IMR-90 (cell line): Measurements from ENCODE around the gene PCCA. TPM values are rescaled to one million over a fixed set of nuclear protein-coding genes. Genes with fewer than 3 reads are reported as not detected.

ENCODE experiments used
- ATAC-seq: fragments of 200-7000 bp; cut with Tn5 transposase; 2 replicates; pipeline ENCODE4 v1.9.1; 2020; ENCODE audit warnings: low read depth, mild to moderate bottlenecking, moderate library complexity
- BruUV-seq: library from RNA; stranded (reverse); fragments of 400-500 nt; replicated peaks from 2 replicates; lab custom pipeline; 2021; lab: Mats Ljungman, UMichigan
- CTCF ChIA-PET: fragments of 300-600 bp; formaldehyde crosslinking; extraction: SDS; loops from one replicate; lab custom pipeline; 2021; ENCODE audit warnings: antibody characterized with exemption; lab: Yijun Ruan, JAX
- POLR2A ChIA-PET: fragments of 300-600 bp; sonication (Branson Sonifier 250); formaldehyde crosslinking; loops from one replicate; lab custom pipeline; 2022; ENCODE audit warnings: antibody characterized with exemption; ENCODE audit not compliant: unreplicated experiment; lab: Charles Lee
- DNase-seq: peaks from one replicate; pipeline ENCODE4 v3.0.0; 2013
- H2AFZ ChIP-seq: replicated peaks from 2 replicates; pipeline ENCODE3; 2013; ENCODE audit warnings: low read length, mild to moderate bottlenecking; ENCODE audit not compliant: poor library complexity
- H2AK5ac ChIP-seq: 2 replicates; pipeline ENCODE4 v1.6.1; 2013; ENCODE audit warnings: low read depth, low read length, inconsistent platforms
- H2AK9ac ChIP-seq: replicated peaks from 2 replicates; pipeline ENCODE3; 2013; ENCODE audit warnings: mild to moderate bottlenecking, low read depth, low read length, moderate library complexity; ENCODE audit not compliant: poor library complexity
- H2BK120ac ChIP-seq: 2 replicates; pipeline ENCODE4 v1.6.1; 2013; ENCODE audit warnings: low read depth, low read length, inconsistent platforms
- H2BK15ac ChIP-seq: 3 replicates; pipeline ENCODE4 v1.6.1; 2013; ENCODE audit warnings: low read depth, low read length, inconsistent platforms
- H2BK20ac ChIP-seq: 2 replicates; pipeline ENCODE4 v1.6.1; 2013; ENCODE audit warnings: low read depth, mild to moderate bottlenecking, inconsistent platforms, low read length, moderate library complexity
- H2BK5ac ChIP-seq: 2 replicates; pipeline ENCODE4 v1.6.1; 2013; ENCODE audit warnings: mild to moderate bottlenecking, low read depth, low read length, inconsistent platforms; ENCODE audit not compliant: poor library complexity, severe bottlenecking
- H3K14ac ChIP-seq: replicated peaks from 2 replicates; pipeline ENCODE4 v1.6.1; 2013; ENCODE audit warnings: low read depth, low read length, inconsistent platforms
- H3K18ac ChIP-seq: 2 replicates; pipeline ENCODE4 v1.6.1; 2013; ENCODE audit warnings: low read depth, low read length, control low read depth
- H3K23ac ChIP-seq: 2 replicates; pipeline ENCODE4 v1.6.1; 2013; ENCODE audit warnings: low read depth, low read length, inconsistent platforms
- H3K27ac ChIP-seq: 2 replicates; pipeline ENCODE4 v1.5.1; 2013; ENCODE audit warnings: mild to moderate bottlenecking, control low read depth, low read length; ENCODE audit not compliant: insufficient read depth
- H3K27me3 ChIP-seq: 2 replicates; pipeline ENCODE4 v1.6.1; 2013; ENCODE audit warnings: low read length; ENCODE audit not compliant: control insufficient read depth, insufficient read depth
- H3K36me3 ChIP-seq: 2 replicates; pipeline ENCODE4 v1.6.1; 2013; ENCODE audit warnings: low read length, mixed read lengths; ENCODE audit not compliant: control insufficient read depth, insufficient read depth
- H3K4ac ChIP-seq: 2 replicates; pipeline ENCODE4 v1.6.1; 2013; ENCODE audit warnings: low read depth, low read length, inconsistent platforms
- H3K4me1 ChIP-seq: 2 replicates; pipeline ENCODE4 v1.6.1; 2013; ENCODE audit warnings: low read length, mixed read lengths; ENCODE audit not compliant: control insufficient read depth, insufficient read depth
- H3K4me2 ChIP-seq: 2 replicates; pipeline ENCODE4 v1.6.1; 2013; ENCODE audit warnings: low read depth, mild to moderate bottlenecking, control low read depth, low read length, moderate library complexity
- H3K4me3 ChIP-seq: 2 replicates; pipeline ENCODE4 v1.5.1; 2013; ENCODE audit warnings: low read depth, mild to moderate bottlenecking, control low read depth, low read length, moderate library complexity; ENCODE audit not compliant: insufficient read depth
- H3K56ac ChIP-seq: 2 replicates; pipeline ENCODE4 v1.6.1; 2013; ENCODE audit warnings: low read length, inconsistent platforms; ENCODE audit not compliant: insufficient read depth; ENCODE audit errors: extremely low read depth
- H3K79me1 ChIP-seq, 2 experiments: 2 replicates each; pipeline ENCODE4 v1.6.1; 2013; ENCODE audit warnings: low read length in 2 of 2, inconsistent platforms in 1 of 2, low read depth in 1 of 2
- H3K9ac ChIP-seq: 2 replicates; pipeline ENCODE4 v1.6.1; 2013; ENCODE audit warnings: low read depth, low read length, control low read depth
- H3K9me1 ChIP-seq: 2 replicates; pipeline ENCODE4 v1.6.1; 2013; ENCODE audit warnings: low read length, inconsistent platforms; ENCODE audit not compliant: insufficient read depth
- H3K9me3 ChIP-seq: 2 replicates; pipeline ENCODE4 v1.6.1; 2013; ENCODE audit warnings: low read length; ENCODE audit not compliant: control insufficient read depth, insufficient read depth
- H4K20me1 ChIP-seq: 2 replicates; pipeline ENCODE4 v1.6.1; 2013; ENCODE audit warnings: low read length, inconsistent platforms; ENCODE audit not compliant: insufficient read depth
- H4K5ac ChIP-seq: 2 replicates; pipeline ENCODE4 v1.6.1; 2013; ENCODE audit warnings: mild to moderate bottlenecking, low read depth, low read length, control low read depth
- H4K8ac ChIP-seq, 2 experiments: 2 replicates each; pipeline ENCODE4 v1.6.1; 2013; ENCODE audit warnings: low read depth in 2 of 2, low read length in 2 of 2, control low read depth in 1 of 2, inconsistent platforms in 1 of 2
- H4K91ac ChIP-seq: 2 replicates; pipeline ENCODE4 v1.6.1; 2013; ENCODE audit warnings: low read depth, low read length, inconsistent platforms; ENCODE audit not compliant: insufficient read depth
- BHLHE40 ChIP-seq: fragments of 150-350 bp; IDR thresholded peaks from 2 replicates; pipeline ENCODE4 v1.6.1; 2016; ENCODE audit warnings: mild to moderate bottlenecking, low read depth, low read length
- CEBPB ChIP-seq: IDR thresholded peaks from 2 replicates; pipeline ENCODE4 v1.6.1; 2012; ENCODE audit warnings: low read depth, low read length, improper control_type of control experiment
- CHD1 ChIP-seq: IDR thresholded peaks from 2 replicates; pipeline ENCODE4 v1.6.1; 2012; ENCODE audit warnings: low read depth, low read length, improper control_type of control experiment
- CTCF ChIP-seq: conservative IDR thresholded peaks from 2 replicates; pipeline ENCODE4 v1.5.1; 2012; ENCODE audit warnings: mild to moderate bottlenecking, low read depth, low read length, improper control_type of control experiment
- FOS ChIP-seq: fragments of 150-350 bp; IDR thresholded peaks from 2 replicates; pipeline ENCODE4 v1.6.1; 2016; ENCODE audit warnings: low read depth, low read length
- MAFK ChIP-seq: IDR thresholded peaks from 2 replicates; pipeline ENCODE4 v1.6.1; 2012; ENCODE audit warnings: low read depth, low read length, improper control_type of control experiment
- MAZ ChIP-seq: IDR thresholded peaks from 2 replicates; pipeline ENCODE4 v1.6.1; 2012; ENCODE audit warnings: low read depth, mild to moderate bottlenecking, low read length, improper control_type of control experiment, moderate library complexity, borderline replicate concordance
- MXI1 ChIP-seq: IDR thresholded peaks from 2 replicates; pipeline ENCODE4 v1.6.1; 2012; ENCODE audit warnings: low read depth, mild to moderate bottlenecking, low read length, moderate library complexity, borderline replicate concordance
- NFE2L2 ChIP-seq: fragments of 150-350 bp; IDR thresholded peaks from 2 replicates; pipeline ENCODE4 v1.6.1; 2016; ENCODE audit warnings: low read depth, mild to moderate bottlenecking, low read length
- POLR2A ChIP-seq: IDR thresholded peaks from 2 replicates; pipeline ENCODE4 v1.6.1; 2012; ENCODE audit warnings: mild to moderate bottlenecking, low read depth, low read length
- RAD21 ChIP-seq: IDR thresholded peaks from 2 replicates; pipeline ENCODE4 v1.6.1; 2012; ENCODE audit warnings: low read length, improper control_type of control experiment
- RCOR1 ChIP-seq: IDR thresholded peaks from 2 replicates; pipeline ENCODE4 v1.6.1; 2012; ENCODE audit warnings: mild to moderate bottlenecking, low read length, improper control_type of control experiment; ENCODE audit not compliant: insufficient replicate concordance
- RFX5 ChIP-seq: IDR thresholded peaks from 2 replicates; pipeline ENCODE4 v1.8.0; 2012; ENCODE audit warnings: low read depth, mild to moderate bottlenecking, low read length, moderate library complexity
- SMC3 ChIP-seq: fragments of 150-350 bp; IDR thresholded peaks from 2 replicates; pipeline ENCODE4 v1.6.1; 2016; ENCODE audit warnings: low read depth, mild to moderate bottlenecking, antibody characterized with exemption, low read length, moderate library complexity
- WGBS, 2 experiments: methylation state at CpG; one replicate each; pipeline versions ENCODE4 v1.1.5 to v1.1.7; 2013; ENCODE audit warnings: missing lambda C conversion rate in 2 of 2; ENCODE audit not compliant: insufficient read length in 1 of 2; ENCODE audit errors: extremely low coverage in 2 of 2; 5-methylcytosine and 5-hydroxymethylcytosine counted together
- dilution Hi-C: fragments of 300-500 bp; cut with HindIII; formaldehyde crosslinking; loops from one replicate; pipeline ENCODE4 v1.14.3; 2018; ENCODE audit warnings: low sequenced_read_pairs; ENCODE audit not compliant: unreplicated experiment
- in situ Hi-C: fragments of 300-500 bp; cut with MboI; formaldehyde crosslinking; loops from 3 replicates; pipeline ENCODE4 v1.14.3; 2019; ENCODE audit warnings: low sequenced_read_pairs, inconsistent platforms, mixed read lengths
- intact Hi-C: fragments of 100-400 bp; cut with micrococcal nuclease; formaldehyde crosslinking; loops from 2 replicates; pipeline ENCODE4 v1.10.0; 2022
- polyA plus RNA-seq, 3 experiments: library from polyadenylated mRNA; depleted of rRNA; stranded (reverse); fragments of >200 nt; gene quantifications; 2 replicates each; pipeline ENCODE4 v1.2.3, GENCODE V29; 2012; ENCODE audit warnings: low replicate concordance in 1 of 3
- total RNA-seq: library from RNA; depleted of rRNA; stranded (reverse); fragments of >200 nt; gene quantifications from 2 replicates; pipeline ENCODE4 v1.2.3, GENCODE V29; 2012
- TF ChIP-seq, protein P1 (sequence below): fragments of 150-350 bp; IDR thresholded peaks from 2 replicates; pipeline ENCODE4 v1.6.1; 2016; ENCODE audit warnings: low read depth, mild to moderate bottlenecking, low read length, moderate library complexity, borderline replicate concordance
- TF ChIP-seq, protein P2 (sequence below): fragments of 150-350 bp; IDR thresholded peaks from 2 replicates; pipeline ENCODE4 v1.6.1; 2017; ENCODE audit warnings: mild to moderate bottlenecking, antibody characterized with exemption, low read length, low read depth

Gene PCCA
- total and polyA plus RNA-seq, 2 of the 4 experiments (the other 2 are of a cell fraction) = 7.6 to 24.0 TPM

GRCh38 chr13:100229603-100230002, 140.7 kb downstream of the PCCA start:
- Histone ChIP-seq H2BK120ac (no peak overlapping the region), H3K27me3 (no peaks in the 10 kb centered on the region), H4K8ac (no peak overlapping the region), H3K4me3 (no peak overlapping the region), H3K9ac (no peak overlapping the region), H3K23ac (no peak overlapping the region), H3K4me2 (no peak overlapping the region), H3K9me3 (no peaks in the 10 kb centered on the region), H2AK5ac (no peak overlapping the region), H3K4ac (no peak overlapping the region), H4K20me1 (no peaks in the 10 kb centered on the region), H3K56ac (no peak overlapping the region), H2AFZ (no peak overlapping the region), H2BK15ac (no peak overlapping the region), H2BK20ac (no peak overlapping the region), H4K91ac (no peak overlapping the region), H2BK5ac (no peak overlapping the region), H3K79me1 (peaks cover 3 to 6% of the 10 kb centered on the region in 2 experiments; a peak in 2 of 4 replicates), H3K4me1 (peaks cover 4% of the 10 kb centered on the region), H2AK9ac (no peak overlapping the region), H4K5ac (no peak overlapping the region), H3K9me1 (0 out of 2 replicates have a peak, but pooled peaks cover 3% of the 10 kb centered on the region), H3K14ac (no peak overlapping the region), H3K36me3 (no peaks in the 10 kb centered on the region), H3K27ac (no peak overlapping the region), H3K18ac (no peak overlapping the region)
- in situ Hi-C loops = loop anchor here (10.0 kb wide), 2 partner anchors 245 to 575 kb away; partner anchors contain the start of gene ZIC2
- ChIA-PET POLR2A (no interaction called here), CTCF (no interaction called here)
- dilution Hi-C loops = no loop called here
- WGBS, 2 experiments = 95% methylated on average over 4 of the region's 7 CpGs; no CpG with 5 or more reads in 1 of the 2 experiments
- ATAC-seq (no peak), DNase-seq (no peak)
- intact Hi-C loops = loop anchor here (5.0 kb wide), 1 partner anchor 142 kb away; the partner anchor contains the start of gene PCCA
- BruUV-seq = no TSS peak
- TF ChIP-seq MXI1 (no peak), RCOR1 (no peak), FOS (no peak), RAD21 (no peak), SMC3 (no peak), CEBPB (no peak), MAZ (no peak), CTCF (no peak), NFE2L2 (no peak), CHD1 (no peak), POLR2A (no peak), RFX5 (no peak), BHLHE40 (no peak), MAFK (no peak)
- TF ChIP-seq, protein P1, sequence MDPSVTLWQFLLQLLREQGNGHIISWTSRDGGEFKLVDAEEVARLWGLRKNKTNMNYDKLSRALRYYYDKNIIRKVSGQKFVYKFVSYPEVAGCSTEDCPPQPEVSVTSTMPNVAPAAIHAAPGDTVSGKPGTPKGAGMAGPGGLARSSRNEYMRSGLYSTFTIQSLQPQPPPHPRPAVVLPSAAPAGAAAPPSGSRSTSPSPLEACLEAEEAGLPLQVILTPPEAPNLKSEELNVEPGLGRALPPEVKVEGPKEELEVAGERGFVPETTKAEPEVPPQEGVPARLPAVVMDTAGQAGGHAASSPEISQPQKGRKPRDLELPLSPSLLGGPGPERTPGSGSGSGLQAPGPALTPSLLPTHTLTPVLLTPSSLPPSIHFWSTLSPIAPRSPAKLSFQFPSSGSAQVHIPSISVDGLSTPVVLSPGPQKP = no peak
- TF ChIP-seq, protein P2, sequence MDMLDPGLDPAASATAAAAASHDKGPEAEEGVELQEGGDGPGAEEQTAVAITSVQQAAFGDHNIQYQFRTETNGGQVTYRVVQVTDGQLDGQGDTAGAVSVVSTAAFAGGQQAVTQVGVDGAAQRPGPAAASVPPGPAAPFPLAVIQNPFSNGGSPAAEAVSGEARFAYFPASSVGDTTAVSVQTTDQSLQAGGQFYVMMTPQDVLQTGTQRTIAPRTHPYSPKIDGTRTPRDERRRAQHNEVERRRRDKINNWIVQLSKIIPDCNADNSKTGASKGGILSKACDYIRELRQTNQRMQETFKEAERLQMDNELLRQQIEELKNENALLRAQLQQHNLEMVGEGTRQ = no peak
